AG10803 (cell line): ENCODE data around the gene ARHGEF6.

ENCODE experiments used
- DNase-seq: peaks from one replicate; pipeline ENCODE4 v3.0.0; 2010; ENCODE audit warnings: low read depth
- H3K4me3 ChIP-seq: 2 replicates; pipeline ENCODE4 v1.5.1; 2011; ENCODE audit warnings: mild to moderate bottlenecking, low read length, control low read depth
- CTCF ChIP-seq: conservative IDR thresholded peaks from 2 replicates; pipeline ENCODE4 v1.5.1; 2011; ENCODE audit warnings: mild to moderate bottlenecking, low read length, control low read depth, inconsistent platforms

Gene ARHGEF6

GRCh38 chrX:136712650-136713310 lies 68.0 kb downstream of the ARHGEF6 start:
- TF ChIP-seq CTCF = no peak
- no peak overlapping the region for H3K4me3 ChIP-seq
- DNase-seq = peak; percentile 30

- no peak overlapping the region for H3K4me3 ChIP-seq
- TF ChIP-seq CTCF = peak; percentile 50
- peak; percentile 44 for DNase-seq
Observed at GRCh38 chrX:136711147-136711546, 69.6 kb downstream of the ARHGEF6 start.

DNA sequence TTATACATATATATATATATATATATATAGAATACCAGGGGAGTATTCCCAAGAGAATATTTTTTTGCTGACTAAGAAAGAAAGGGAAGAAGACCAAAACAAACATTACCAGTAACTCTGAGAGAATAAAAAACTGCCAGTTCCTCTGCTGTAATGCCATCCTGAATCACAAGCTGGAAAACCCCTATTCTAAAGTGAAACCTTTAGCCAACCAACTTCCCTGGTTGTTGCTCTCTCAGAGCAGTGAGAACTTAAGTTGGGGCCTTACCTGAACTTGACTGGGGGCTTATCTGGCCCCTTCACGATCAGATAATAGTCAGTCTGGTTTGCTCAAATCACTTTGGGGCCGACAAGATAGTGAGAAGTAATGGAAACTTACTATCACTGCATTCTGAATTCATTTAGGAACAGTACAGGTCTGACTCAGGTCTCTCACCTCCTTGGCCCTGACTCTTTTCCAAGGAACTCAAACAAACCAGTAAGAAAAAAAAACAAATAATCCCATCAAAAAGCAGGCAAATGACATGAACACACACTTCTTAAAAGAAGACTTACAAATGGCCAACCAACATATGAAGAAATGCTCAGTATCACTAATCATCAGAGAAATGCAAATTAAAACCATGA lies 70.3 kb downstream of the ARHGEF6 start:
- no peak overlapping the region for H3K4me3 ChIP-seq
- no peak for TF ChIP-seq CTCF
- DNase-seq = peak; percentile 11

DNA sequence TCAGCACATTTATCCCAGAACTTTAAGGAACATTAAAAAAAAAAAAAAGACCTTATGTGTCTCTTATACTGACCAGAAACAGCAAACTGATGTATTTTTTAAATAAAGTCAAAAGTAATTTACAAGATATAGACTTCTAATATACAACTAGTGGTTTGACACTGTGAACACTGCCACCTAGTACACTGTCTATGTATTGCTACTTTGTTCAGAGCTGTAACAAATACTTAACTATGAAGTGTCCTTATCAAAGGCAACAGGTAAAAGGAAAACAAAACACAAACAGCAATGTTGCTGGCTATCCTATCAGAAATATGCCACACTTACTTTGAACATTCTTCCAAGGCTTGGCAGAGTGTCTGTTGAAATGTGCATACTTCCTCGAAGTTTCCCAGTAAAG lies 72.4 kb downstream of the ARHGEF6 start:
- no peak overlapping the region for H3K4me3 ChIP-seq
- no peak for DNase-seq
- peak; percentile 55 for TF ChIP-seq CTCF

- no peak for TF ChIP-seq CTCF
- no peak overlapping the region for H3K4me3 ChIP-seq
- no peak for DNase-seq
Observed at GRCh38 chrX:136697156-136697555, 83.6 kb downstream of the ARHGEF6 start.

- H3K4me3 ChIP-seq = no peak overlapping the region
- peak; percentile 70 for TF ChIP-seq CTCF
- peak; percentile 51 for DNase-seq
Observed at GRCh38 chrX:136694431-136695087, 86.2 kb downstream of the ARHGEF6 start.

- H3K4me3 ChIP-seq = no peak overlapping the region
- no peak for TF ChIP-seq CTCF
- DNase-seq = no peak
Observed at GRCh38 chrX:136692271-136692670, 88.5 kb downstream of the ARHGEF6 start.
